Heart left ventricle (tissue), 16 donors: ENCODE results near the gene MRPS34. TPM values are rescaled to one million over a fixed set of nuclear protein-coding genes. Genes with fewer than 3 reads are reported as not detected.
A peak's percentile ranks its signal among the peaks of the same experiment; 100 is the strongest.
"Not testable (repeated sequence)": the region's sequence is repeated elsewhere in the genome, so short reads cannot be mapped to it uniquely, and the experiment has no call there.

ENCODE experiments used
- ATAC-seq, 4 donors: fragments of 200-7000 bp; cut with Tn5 transposase; one replicate each; pipeline ENCODE4 v1.9.1; 2020 to 2022; ENCODE audit warnings: moderate library complexity in 4 of 4, mild to moderate bottlenecking in 3 of 4, moderate number of reproducible peaks in 1 of 4
- DNase-seq, 5 donors: peaks; one replicate each; pipeline ENCODE4 v3.0.0-alpha.2; 2020
- H3K27ac ChIP-seq, 12 donors: fragments of 200-600 bp; sonication (generic) in 4 of 12; one replicate each; pipeline versions ENCODE4 v1.5.0 to v1.8.0; 2016 to 2022; ENCODE audit warnings: mild to moderate bottlenecking in 2 of 12
- H3K27me3 ChIP-seq, 9 donors: fragments of 200-600 bp; sonication (generic) in 2 of 9; one replicate each; pipeline versions ENCODE4 v1.5.1 to v1.8.0; 2016 to 2022; ENCODE audit warnings: mild to moderate bottlenecking in 3 of 9
- H3K36me3 ChIP-seq, 9 donors: fragments of 200-600 bp; sonication (generic) in 2 of 9; one replicate each; pipeline versions ENCODE4 v1.5.0 to v1.8.0; 2018 to 2022; ENCODE audit warnings: mild to moderate bottlenecking in 2 of 9
- H3K4me1 ChIP-seq, 12 donors: fragments of 200-600 bp; sonication (generic) in 4 of 12; one replicate each; pipeline versions ENCODE4 v1.5.0 to v1.8.0; 2016 to 2022; ENCODE audit warnings: mild to moderate bottlenecking in 3 of 12
- H3K4me3 ChIP-seq, 12 donors: fragments of 200-600 bp; sonication (generic) in 4 of 12; one replicate each; pipeline versions ENCODE4 v1.5.0 to v1.8.0; 2017 to 2022; ENCODE audit warnings: mild to moderate bottlenecking in 9 of 12, moderate library complexity in 4 of 12
- H3K9me3 ChIP-seq, 12 donors: fragments of 200-600 bp; sonication (generic) in 4 of 12; one replicate each; pipeline versions ENCODE4 v1.5.0 to v1.8.0; 2016 to 2022; ENCODE audit warnings: mild to moderate bottlenecking in 1 of 12
- CTCF ChIP-seq, 12 donors: fragments of 200-600 bp; sonication (generic) in 4 of 12; IDR thresholded peaks; one replicate each; pipeline versions ENCODE4 v1.5.0 to v1.8.0; 2018 to 2022; ENCODE audit warnings: antibody characterized with exemption in 12 of 12, mild to moderate bottlenecking in 5 of 12
- POLR2A ChIP-seq, 2 donors: fragments of 450-650 bp; IDR thresholded peaks; one replicate each; pipeline ENCODE4 v1.6.1; 2017; ENCODE audit warnings: antibody characterized with exemption in 2 of 2, mild to moderate bottlenecking in 2 of 2, moderate library complexity in 2 of 2
- WGBS, 4 donors: extraction: QIAGEN DNeasy Blood & Tissue Kit in 2 of 4; methylation state at CpG; one replicate each; pipeline versions ENCODE4 v1.1.5 to v1.1.7; 2013 to 2018; 5-methylcytosine and 5-hydroxymethylcytosine counted together
- intact Hi-C, 10 donors: fragments of 100-400 bp; cut with DNase I; formaldehyde crosslinking; loops; one replicate each; pipeline versions ENCODE4 v1.11.1 to v1.14.2; 2022
- polyA plus RNA-seq, 2 donors: library from polyadenylated mRNA; stranded (reverse); fragments of 200-250 nt; gene quantifications; one replicate each; pipeline ENCODE4 v1.2.3, GENCODE V29; 2013
- total RNA-seq, 9 donors: library from RNA; depleted of rRNA in 2 of 9; stranded (reverse); fragments of >200 nt in 2 of 9; fragmentation: NEBNext Ultra II Directional in 3 of 9; extraction: Animal tissue kit (Norgen Biotek cat#: 25700) in 3 of 9; gene quantifications; one replicate each; pipeline versions ENCODE4 v1.1.0 to v1.2.4, GENCODE V29; 2016 to 2023
- donor health status: ischemic (EF 13 %, LVEDD 7.1; RV severe dilation, severe dysfunction).
- donor health status: healthy with polysubstance abuse.
- donor health status: DM: no; HTN: yes; CAD: no.
- donor health status: DM: no; HTN: no; CAD: no.
- donor health status: ischemic (EF 25% LVEDD 6.9; RV normal size, moderate dysfunction).
- donor health status: ischemic (EF 25% LVEDD 5.7; RV mildly dilated, moderate dysfunction).
- donor health status: healthy.
- donor health status: DM: yes; HTN: yes; CAD: no.
- donor health status: ischemic (EF 35%, LVEDD 5.7; RV mildly dilated, moderate dysfunction).
- donor health status: nonischemic (EF 11% LVEDD 7.7; RV severe dilation, severe dysfunction).
- donor health status: DM: yes; HTN: yes; CAD: no.
- donor health status: PGD.
- donor health status: ischemic (EF 29% LVEDD 5.4; RV normal size, mild dysfunction).
- donor health status: nonischemic (EF 23%, LVEDD 6.1; RV moderate dilation, normal function).

MRPS34 gene
- total and polyA plus RNA-seq, 11 donors, result 58.0 to 123 (median 81.8) TPM

GRCh38 chr16:1808691-1809090, 35.8 kb upstream of the MRPS34 start:
- peaks cover 0 to 6% (median 0%) of the 10 kb centered on the region in 12 donors for H3K9me3 ChIP-seq
- no peak overlapping the region for H3K27ac ChIP-seq
- TF ChIP-seq CTCF (IDR thresholded peaks at IDR 0.05), result no peak
- no peak for TF ChIP-seq POLR2A (IDR thresholded peaks at IDR 0.05)
- H3K36me3 ChIP-seq, result peaks cover 0 to 65% (median 36%) of the 10 kb centered on the region in 9 donors
- no peak for ATAC-seq
- DNase-seq, result no peak
- H3K4me1 ChIP-seq, result peaks cover 0 to 6% (median 0%) of the 10 kb centered on the region in 12 donors
- 80 to 93% (median 85%) methylated on average over 9 to 18 of the region's 18 CpGs for WGBS, 4 donors
- no peak overlapping the region for H3K4me3 ChIP-seq
- intact Hi-C loops, result no loop called here
- H3K27me3 ChIP-seq, result no peaks in the 10 kb centered on the region

DNA sequence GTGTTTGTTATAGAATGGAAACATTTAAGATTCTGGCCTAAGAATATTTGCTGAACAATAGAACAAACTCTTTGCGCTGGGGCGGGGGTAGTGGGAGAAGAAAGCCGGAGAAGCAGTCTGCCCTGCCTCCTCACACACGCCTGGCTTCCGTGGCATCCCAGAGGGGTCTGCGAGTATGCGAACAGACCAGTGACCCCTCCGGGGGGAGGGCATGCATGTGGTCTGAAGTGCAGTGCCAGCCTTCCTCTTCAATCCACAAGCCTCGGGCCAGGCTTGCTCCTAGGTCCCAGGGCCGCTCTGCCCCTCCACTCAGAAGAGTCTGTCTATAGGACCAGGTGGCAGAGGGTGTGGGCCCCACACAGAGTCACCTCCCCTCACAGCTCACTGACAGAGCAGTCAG, 34.7 kb upstream of the MRPS34 start:
- TF ChIP-seq CTCF (IDR thresholded peaks at IDR 0.05) (no peak), POLR2A (IDR thresholded peaks at IDR 0.05) (no peak)
- DNase-seq (no peak), ATAC-seq (no peak)
- Histone ChIP-seq H3K27ac (no peak overlapping the region), H3K27me3 (no peaks in the 10 kb centered on the region), H3K4me1 (peaks cover 0 to under 1% (median 0%) of the 10 kb centered on the region in 12 donors), H3K36me3 (peaks cover 0 to 59% (median 34%) of the 10 kb centered on the region in 9 donors), H3K9me3 (peaks cover 0 to 6% (median 0%) of the 10 kb centered on the region in 12 donors), H3K4me3 (no peak overlapping the region)
- intact Hi-C loops, result no loop called here
- 82 to 92% (median 89%) methylated on average over 9 to 10 of the region's 10 CpGs for WGBS, 4 donors

DNA sequence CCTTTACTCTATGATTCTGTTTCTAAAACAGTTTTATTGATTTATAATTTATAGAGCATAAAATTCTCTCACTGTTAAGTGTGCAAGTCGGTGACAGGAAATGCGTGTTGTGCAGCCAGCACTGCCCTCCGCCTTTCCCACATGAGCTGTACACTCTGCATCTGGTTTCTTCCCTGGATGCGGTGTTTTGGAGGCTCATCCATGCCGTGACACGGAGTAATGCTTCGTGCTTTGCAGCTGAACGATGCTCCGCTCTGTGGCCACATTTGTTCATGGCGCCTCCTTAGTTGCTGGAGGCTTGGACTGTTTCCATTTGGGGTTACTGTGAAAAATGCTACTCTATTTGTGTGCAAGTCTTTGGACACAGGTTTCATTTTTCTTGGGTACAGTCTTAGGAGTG, 27.8 kb upstream of the MRPS34 start:
- ATAC-seq, result no peak
- no peak overlapping the region for H3K4me3 ChIP-seq
- intact Hi-C loops, result no loop called here
- peaks cover 0 to 7% (median 0%) of the 10 kb centered on the region in 12 donors for H3K9me3 ChIP-seq
- H3K27ac ChIP-seq, result no peak overlapping the region
- H3K36me3 ChIP-seq, result peaks cover 0 to 7% (median 2%) of the 10 kb centered on the region in 9 donors
- H3K4me1 ChIP-seq, result no peaks in the 10 kb centered on the region
- WGBS, 4 donors, result 69 to 85% (median 84%) methylated on average over 10 of the region's 10 CpGs
- no peak for TF ChIP-seq POLR2A (IDR thresholded peaks at IDR 0.05)
- DNase-seq, result no peak
- H3K27me3 ChIP-seq, result no peaks in the 10 kb centered on the region

DNA sequence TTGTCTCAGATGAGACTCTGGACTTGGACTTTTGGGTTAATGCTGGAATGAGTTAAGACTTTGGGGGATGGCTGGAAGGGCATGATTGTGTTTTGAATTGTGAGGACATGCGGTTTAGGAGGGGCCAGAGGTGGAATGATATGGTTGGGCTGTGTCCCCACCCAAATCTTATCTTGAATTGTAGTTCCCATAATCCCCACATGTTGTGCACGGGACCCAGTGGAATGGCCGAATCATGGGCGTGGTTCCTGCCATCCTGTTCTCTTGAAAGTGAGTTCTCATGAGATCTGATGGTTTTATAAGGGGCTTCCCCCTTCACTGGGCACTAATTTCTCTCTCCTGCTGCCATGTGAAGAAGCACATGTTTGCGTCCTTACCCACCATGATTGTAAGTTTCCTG, 26.3 kb upstream of the MRPS34 start:
- H3K27me3 ChIP-seq, H3K4me3 ChIP-seq, H3K4me1 ChIP-seq, H3K27ac ChIP-seq, ATAC-seq, H3K9me3 ChIP-seq, H3K36me3 ChIP-seq, intact Hi-C loops, DNase-seq: not testable (repeated sequence)
- WGBS, 4 donors, result 70 to 88% (median 83%) methylated on average over 4 to 5 of the region's 5 CpGs

GRCh38 chr16:1794908-1795666, 22.2 kb upstream of the MRPS34 start:
- no peak for TF ChIP-seq CTCF (IDR thresholded peaks at IDR 0.05)
- TF ChIP-seq POLR2A (IDR thresholded peaks at IDR 0.05), result no peak
- Histone ChIP-seq H3K4me1 (no peaks in the 10 kb centered on the region), H3K36me3 (peaks cover 0 to 17% (median 0%) of the 10 kb centered on the region in 9 donors), H3K27ac (no peak overlapping the region), H3K4me3 (no peak overlapping the region), H3K27me3 (no peaks in the 10 kb centered on the region), H3K9me3 (peaks cover 0 to 7% (median 0%) of the 10 kb centered on the region in 12 donors)
- intact Hi-C loops, result no loop called here
- ATAC-seq (no peak), DNase-seq (peak in 1 of 5 donors; percentile 22)
- 84 to 89% (median 87%) methylated on average over 14 to 32 of the region's 32 CpGs for WGBS, 4 donors
